ENCODE data around the gene VPS8. TPM values are rescaled to one million over a fixed set of nuclear protein-coding genes. Genes with fewer than 3 reads are reported as not detected.

VPS8 gene
- total RNA-seq, 1 experiment from 2014 or later: 39.7 TPM

DNA sequence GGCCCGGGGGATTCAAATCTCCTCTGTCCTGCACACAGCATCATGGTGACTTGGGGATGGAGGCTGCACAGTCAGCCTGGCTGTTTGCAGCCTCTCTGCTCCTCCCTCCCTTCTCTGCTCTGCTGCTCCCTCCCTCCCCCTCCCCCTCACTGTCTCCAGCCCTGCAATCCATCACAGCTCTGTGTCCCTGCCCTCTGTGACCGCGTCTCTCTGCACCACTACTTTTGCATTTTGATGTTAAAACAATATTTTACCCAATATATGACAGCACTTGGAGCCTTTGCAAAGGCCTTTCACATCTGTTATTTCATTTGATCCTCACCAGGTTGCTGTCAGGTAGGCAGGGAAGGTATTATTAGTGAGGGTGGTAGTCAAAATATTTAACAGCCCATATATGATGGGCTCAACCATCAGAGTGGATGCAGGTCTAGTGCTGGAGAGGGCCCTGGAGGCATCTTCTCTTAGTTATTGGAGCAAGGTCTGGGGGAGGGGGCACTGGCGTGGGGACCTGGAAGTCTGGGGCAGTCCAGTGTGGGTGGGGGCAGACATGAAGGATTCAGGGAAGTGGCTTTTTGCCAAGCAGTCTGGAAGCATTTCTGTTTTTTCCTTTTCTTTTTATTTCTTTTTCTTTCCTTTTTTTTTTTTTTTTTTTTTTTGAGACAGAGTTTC is 16.3 kb upstream of the VPS8 start:
- H3K56ac ChIP-seq (ENCODE audit: insufficient read length, low read depth, low read length): no peak overlapping the region
- H2BK12ac ChIP-seq (ENCODE audit: insufficient read length, low read depth, low read length): no peak overlapping the region
- H3K4ac ChIP-seq (ENCODE audit: low read depth, low read length): no peak overlapping the region
- Mint-ChIP-seq H3K27me3 (ENCODE audit: low read depth) (peaks cover 8% of the 10 kb centered on the region), H3K4me1 (peaks cover 8 to 19% of the 10 kb centered on the region in 2 experiments), H3K4me3 (no peak overlapping the region), H3K27ac (no peak overlapping the region), H3K9me3 (peaks cover 3 to 4% of the 10 kb centered on the region in 2 experiments; a peak in 3 of 5 replicates), H3K36me3 (ENCODE audit: insufficient read depth in 1 of 3, low read depth in 3 of 3) (no peaks in the 10 kb centered on the region)
- H3K79me2 ChIP-seq (ENCODE audit: insufficient read depth, low read length): no peaks in the 10 kb centered on the region
- TF ChIP-seq, protein P1, sequence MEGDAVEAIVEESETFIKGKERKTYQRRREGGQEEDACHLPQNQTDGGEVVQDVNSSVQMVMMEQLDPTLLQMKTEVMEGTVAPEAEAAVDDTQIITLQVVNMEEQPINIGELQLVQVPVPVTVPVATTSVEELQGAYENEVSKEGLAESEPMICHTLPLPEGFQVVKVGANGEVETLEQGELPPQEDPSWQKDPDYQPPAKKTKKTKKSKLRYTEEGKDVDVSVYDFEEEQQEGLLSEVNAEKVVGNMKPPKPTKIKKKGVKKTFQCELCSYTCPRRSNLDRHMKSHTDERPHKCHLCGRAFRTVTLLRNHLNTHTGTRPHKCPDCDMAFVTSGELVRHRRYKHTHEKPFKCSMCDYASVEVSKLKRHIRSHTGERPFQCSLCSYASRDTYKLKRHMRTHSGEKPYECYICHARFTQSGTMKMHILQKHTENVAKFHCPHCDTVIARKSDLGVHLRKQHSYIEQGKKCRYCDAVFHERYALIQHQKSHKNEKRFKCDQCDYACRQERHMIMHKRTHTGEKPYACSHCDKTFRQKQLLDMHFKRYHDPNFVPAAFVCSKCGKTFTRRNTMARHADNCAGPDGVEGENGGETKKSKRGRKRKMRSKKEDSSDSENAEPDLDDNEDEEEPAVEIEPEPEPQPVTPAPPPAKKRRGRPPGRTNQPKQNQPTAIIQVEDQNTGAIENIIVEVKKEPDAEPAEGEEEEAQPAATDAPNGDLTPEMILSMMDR (conservative IDR thresholded peaks at IDR 0.05): no peak
- no peak overlapping the region for H2AFZ ChIP-seq (ENCODE audit: low read length)
- H3T11ph ChIP-seq (ENCODE audit: low read length): no peak overlapping the region
- WGBS (ENCODE audit: extremely low coverage, insufficient read length, low lambda C conversion rate): no CpG with 5 or more reads among the region's 4 CpGs
- H4K5ac ChIP-seq (ENCODE audit: insufficient read length, low read depth, low read length): no peak overlapping the region
- H3K4me1 ChIP-seq (ENCODE audit: insufficient read depth, low read length): peaks cover 4% of the 10 kb centered on the region; the same call in 1 of the 2 replicates
- no peaks in the 10 kb centered on the region for H4K20me1 ChIP-seq (ENCODE audit: control insufficient read depth, insufficient read depth, insufficient read length)
- H3K14ac ChIP-seq (ENCODE audit: insufficient read depth, low read length): no peak overlapping the region
- H2BK20ac ChIP-seq (ENCODE audit: low read depth, low read length, poor library complexity, severe bottlenecking): no peak overlapping the region
- H3K4me2 ChIP-seq (ENCODE audit: insufficient read depth, insufficient read length, low read length): no peak overlapping the region
- no peak for DNase-seq
- H3K23me2 ChIP-seq (ENCODE audit: insufficient read length, low read depth, low read length, poor library complexity, severe bottlenecking): no peaks in the 10 kb centered on the region
- no peak overlapping the region for H2BK15ac ChIP-seq (ENCODE audit: low read depth, low read length)
- no peak overlapping the region for H3K27ac ChIP-seq (ENCODE audit: insufficient read length, low read depth, low read length)
- no peak overlapping the region for H3K9ac ChIP-seq (ENCODE audit: extremely low read depth, insufficient read length, low read length)
- H3K18ac ChIP-seq (ENCODE audit: insufficient read length, low read depth, low read length): no peak overlapping the region
- no peak overlapping the region for H2BK5ac ChIP-seq (ENCODE audit: insufficient read length, low read length)
- no peaks in the 10 kb centered on the region for H3K79me1 ChIP-seq (ENCODE audit: insufficient read depth, low read depth, low read length, poor library complexity, severe bottlenecking)
- H3K23ac ChIP-seq (ENCODE audit: insufficient read length, low read depth, low read length): no peak overlapping the region
- H2AK5ac ChIP-seq (ENCODE audit: insufficient read length, low read length): no peak overlapping the region
- H4K91ac ChIP-seq (ENCODE audit: insufficient read length, low read depth, low read length): no peak overlapping the region
- H4K8ac ChIP-seq (replicated peaks; ENCODE audit: insufficient read length, low read depth, low read length): no peak overlapping the region
- no peaks in the 10 kb centered on the region for H3K27me3 ChIP-seq (ENCODE audit: insufficient read depth, low read length)
- H2BK120ac ChIP-seq (ENCODE audit: low read depth, low read length, poor library complexity, severe bottlenecking): no peak overlapping the region
- H3K9me3 ChIP-seq (ENCODE audit: control insufficient read depth, low read depth, low read length): no peaks in the 10 kb centered on the region
